ENCODE measurements around the gene USP17L10.
"Not testable (repeated sequence)": the region's sequence is repeated elsewhere in the genome, so short reads cannot be mapped to it uniquely, and the experiment has no call there.

The USP17L10 gene

GRCh38 chr4:9210357-9210756, at the start of gene USP17L10:
Gene USP17L10, plus strand, starts transcription at chr4:9210657. Its CDS starts 0 bp downstream, at chr4:9210657.
- not testable (repeated sequence) for DNase-seq (ENCODE audit: low read depth)

- DNase-seq (ENCODE audit: low read depth): not testable (repeated sequence)
Observed at GRCh38 chr4:9165990-9166389, 44.5 kb upstream of the USP17L10 start.

- not testable (repeated sequence) for DNase-seq (ENCODE audit: low read depth)
Observed at GRCh38 chr4:9169791-9170459, 40.5 kb upstream of the USP17L10 start, which contains the start of gene FAM90A26. Gene FAM90A26, plus strand, starts transcription at chr4:9170409. Its CDS starts 2,764 bp downstream, at chr4:9173173.

- not testable (repeated sequence) for DNase-seq (ENCODE audit: low read depth)
Observed at GRCh38 chr4:9214701-9215100, 4.2 kb downstream of the USP17L10 start.

- DNase-seq (ENCODE audit: low read depth): not testable (repeated sequence)
Observed at GRCh38 chr4:9215105-9215504, 4.6 kb downstream of the USP17L10 start, which contains the start of gene USP17L11. Gene USP17L11, plus strand, starts transcription at chr4:9215405. Its CDS starts 0 bp downstream, at chr4:9215405.

GRCh38 chr4:9219852-9220251, 9.4 kb downstream of the USP17L10 start, which contains the start of gene USP17L12:
Gene USP17L12, plus strand, starts transcription at chr4:9220152. Its CDS starts 0 bp downstream, at chr4:9220152.
- DNase-seq (ENCODE audit: low read depth): not testable (repeated sequence)

GRCh38 chr4:9224596-9224995, 14.1 kb downstream of the USP17L10 start, which contains the start of gene USP17L13:
Gene USP17L13, plus strand, starts transcription at chr4:9224896. Its CDS starts 0 bp downstream, at chr4:9224896.
- DNase-seq (ENCODE audit: low read depth): not testable (repeated sequence)

GRCh38 chr4:9230249-9230648, 19.8 kb downstream of the USP17L10 start:
- DNase-seq (ENCODE audit: low read depth): not testable (repeated sequence)

GRCh38 chr4:9234085-9234484, 23.6 kb downstream of the USP17L10 start, which contains the start of gene USP17L15:
Gene USP17L15, plus strand, starts transcription at chr4:9234385. Its CDS starts 0 bp downstream, at chr4:9234385.
- DNase-seq (ENCODE audit: low read depth): not testable (repeated sequence)

- not testable (repeated sequence) for DNase-seq (ENCODE audit: low read depth)
Observed at GRCh38 chr4:9238461-9238860, 28.0 kb downstream of the USP17L10 start.

- DNase-seq (ENCODE audit: low read depth): not testable (repeated sequence)
Observed at GRCh38 chr4:9243579-9243978, 33.1 kb downstream of the USP17L10 start, which contains the start of gene USP17L17. Gene USP17L17, plus strand, starts transcription at chr4:9243879. Its CDS starts 0 bp downstream, at chr4:9243879.

- DNase-seq (ENCODE audit: low read depth): not testable (repeated sequence)
Observed at GRCh38 chr4:9247953-9248680, 37.7 kb downstream of the USP17L10 start, which contains the start of gene USP17L18. Gene USP17L18, plus strand, starts transcription at chr4:9248630. Its CDS starts 0 bp downstream, at chr4:9248630.

- DNase-seq (ENCODE audit: low read depth): not testable (repeated sequence)
Observed at GRCh38 chr4:9253078-9253477, 42.6 kb downstream of the USP17L10 start, which contains the start of gene USP17L19. Gene USP17L19, plus strand, starts transcription at chr4:9253378. Its CDS starts 0 bp downstream, at chr4:9253378.

- DNase-seq (ENCODE audit: low read depth): not testable (repeated sequence)
Observed at GRCh38 chr4:9257824-9258223, 47.4 kb downstream of the USP17L10 start, which contains the start of gene USP17L20. Gene USP17L20, plus strand, starts transcription at chr4:9258124. Its CDS starts 0 bp downstream, at chr4:9258124.
